Uterus (tissue), 2 donors: Measurements from ENCODE around the gene CABP2.

Source experiments
- POLR2A ChIP-seq, 2 donors: fragments of 450-650 bp; IDR thresholded peaks; one replicate each; pipeline ENCODE4 v1.6.1; 2016; ENCODE audit warnings: antibody characterized with exemption in 2 of 2, mild to moderate bottlenecking in 1 of 2, moderate library complexity in 1 of 2
- TF ChIP-seq, protein P1 (sequence below), 4 experiments: fragments of 200-600 bp in 2 of 4; fragments of 450-650 bp in 2 of 4; sonication (generic) in 2 of 4; IDR thresholded peaks; one replicate each; pipeline ENCODE4 v1.5.1; 2016 to 2019; ENCODE audit warnings: antibody characterized with exemption in 4 of 4, mild to moderate bottlenecking in 2 of 4, moderate library complexity in 1 of 4

DNA sequence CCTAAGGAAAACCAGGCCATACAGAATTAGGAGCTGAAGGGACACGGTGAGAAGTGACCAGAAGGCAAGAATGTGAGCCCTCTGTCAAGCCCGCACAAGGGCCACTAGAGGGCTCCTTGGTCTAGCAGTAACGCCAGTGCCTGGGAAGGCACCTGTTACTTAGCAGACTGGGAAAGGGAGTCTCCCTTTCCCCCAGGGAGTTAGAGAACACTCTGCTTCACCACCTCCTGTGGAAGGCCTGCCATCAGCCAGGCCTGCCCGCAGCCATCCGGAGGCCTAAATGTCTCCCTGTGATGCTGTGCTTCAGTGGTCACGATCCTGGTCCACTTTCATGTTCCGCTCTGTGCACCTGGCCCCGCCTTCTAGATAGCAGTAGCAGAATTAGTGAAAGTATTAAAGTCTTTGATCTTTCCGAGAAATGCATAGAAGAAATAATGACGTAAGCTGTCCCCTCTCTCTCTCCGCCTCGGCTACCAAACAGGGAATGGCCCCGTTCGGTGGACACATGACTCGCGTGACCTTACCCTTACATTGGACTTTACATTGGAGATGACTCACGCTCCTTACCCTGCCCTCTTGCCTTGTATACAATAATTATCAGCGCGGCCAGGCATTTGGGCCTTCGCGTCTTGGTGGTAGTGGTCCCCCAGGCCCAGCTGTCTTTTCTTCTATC, 49.6 kb upstream of the CABP2 start:
- TF ChIP-seq, protein P1, sequence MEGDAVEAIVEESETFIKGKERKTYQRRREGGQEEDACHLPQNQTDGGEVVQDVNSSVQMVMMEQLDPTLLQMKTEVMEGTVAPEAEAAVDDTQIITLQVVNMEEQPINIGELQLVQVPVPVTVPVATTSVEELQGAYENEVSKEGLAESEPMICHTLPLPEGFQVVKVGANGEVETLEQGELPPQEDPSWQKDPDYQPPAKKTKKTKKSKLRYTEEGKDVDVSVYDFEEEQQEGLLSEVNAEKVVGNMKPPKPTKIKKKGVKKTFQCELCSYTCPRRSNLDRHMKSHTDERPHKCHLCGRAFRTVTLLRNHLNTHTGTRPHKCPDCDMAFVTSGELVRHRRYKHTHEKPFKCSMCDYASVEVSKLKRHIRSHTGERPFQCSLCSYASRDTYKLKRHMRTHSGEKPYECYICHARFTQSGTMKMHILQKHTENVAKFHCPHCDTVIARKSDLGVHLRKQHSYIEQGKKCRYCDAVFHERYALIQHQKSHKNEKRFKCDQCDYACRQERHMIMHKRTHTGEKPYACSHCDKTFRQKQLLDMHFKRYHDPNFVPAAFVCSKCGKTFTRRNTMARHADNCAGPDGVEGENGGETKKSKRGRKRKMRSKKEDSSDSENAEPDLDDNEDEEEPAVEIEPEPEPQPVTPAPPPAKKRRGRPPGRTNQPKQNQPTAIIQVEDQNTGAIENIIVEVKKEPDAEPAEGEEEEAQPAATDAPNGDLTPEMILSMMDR (IDR thresholded peaks at IDR 0.05) = peak; percentile 45 to 75 (median 65)
- TF ChIP-seq POLR2A (IDR thresholded peaks at IDR 0.05) = no peak
